CD8-positive, alpha-beta memory T cell (primary cell): ENCODE results near the gene THSD8. TPM values are rescaled to one million over a fixed set of nuclear protein-coding genes. Genes with fewer than 3 reads are reported as not detected.

Source experiments
- CTCF ChIA-PET: fragments of 350-600 bp; sonication (Branson Sonifier 250); formaldehyde crosslinking; loops from one replicate; lab custom pipeline; 2021; ENCODE audit warnings: antibody characterized with exemption; lab: Charles Lee
- POLR2A ChIA-PET: fragments of 350-600 bp; sonication (Branson Sonifier 250); formaldehyde crosslinking; loops from one replicate; lab custom pipeline; 2021; ENCODE audit warnings: antibody characterized with exemption; lab: Charles Lee
- DNase-seq, 5 donors: peaks; one replicate each; pipeline versions ENCODE4 v3.0.0 to v3.0.0-alpha.2; 2020 to 2022; ENCODE audit warnings: mixed read lengths in 1 of 5
- H3K27ac ChIP-seq: one replicate; pipeline ENCODE4 v1.7.0; 2013; ENCODE audit warnings: low read depth, mild to moderate bottlenecking, low read length, moderate library complexity
- H3K27me3 ChIP-seq: 2 replicates; pipeline ENCODE4 v1.7.0; 2013; ENCODE audit warnings: low read length, mild to moderate bottlenecking; ENCODE audit not compliant: insufficient read depth, poor library complexity, severe bottlenecking
- H3K36me3 ChIP-seq: 2 replicates; pipeline ENCODE4 v1.7.0; 2013; ENCODE audit warnings: mild to moderate bottlenecking, low read length, moderate library complexity; ENCODE audit not compliant: insufficient read depth
- H3K4me1 ChIP-seq: 2 replicates; pipeline ENCODE4 v1.7.0; 2013; ENCODE audit warnings: mild to moderate bottlenecking, low read length, moderate library complexity; ENCODE audit not compliant: insufficient read depth
- H3K4me3 ChIP-seq: 2 replicates; pipeline ENCODE4 v1.7.0; 2013; ENCODE audit warnings: mild to moderate bottlenecking, low read length
- H3K9me3 ChIP-seq: 2 replicates; pipeline ENCODE4 v1.7.0; 2013; ENCODE audit warnings: mild to moderate bottlenecking, low read length
- H3K27ac Mint-ChIP-seq, 8 donors: one replicate each; pipeline ENCODE4 v1.8.0; 2020 to 2021; ENCODE audit warnings: mixed read lengths in 8 of 8, mild to moderate bottlenecking in 6 of 8, inconsistent platforms in 3 of 8, moderate library complexity in 3 of 8
- H3K27me3 Mint-ChIP-seq, 2 donors: one replicate each; pipeline ENCODE4 v1.8.0; 2020 to 2021; ENCODE audit warnings: mixed read lengths in 2 of 2, mild to moderate bottlenecking in 1 of 2, moderate library complexity in 1 of 2
- H3K36me3 Mint-ChIP-seq, 3 donors: one replicate each; pipeline ENCODE4 v1.8.0; 2020 to 2021; ENCODE audit warnings: mixed read lengths in 3 of 3, inconsistent platforms in 1 of 3, mild to moderate bottlenecking in 1 of 3
- H3K4me1 Mint-ChIP-seq, 3 donors: one replicate each; pipeline ENCODE4 v1.8.0; 2020 to 2021; ENCODE audit warnings: mixed read lengths in 3 of 3, inconsistent platforms in 1 of 3, mild to moderate bottlenecking in 1 of 3
- H3K4me3 Mint-ChIP-seq, 7 donors: one replicate each; pipeline ENCODE4 v1.8.0; 2020 to 2021; ENCODE audit warnings: mixed read lengths in 7 of 7, mild to moderate bottlenecking in 6 of 7, moderate library complexity in 4 of 7, inconsistent platforms in 2 of 7
- H3K9me3 Mint-ChIP-seq, 5 donors: one replicate each; pipeline ENCODE4 v1.8.0; 2020 to 2022; ENCODE audit warnings: mixed read lengths in 5 of 5, mild to moderate bottlenecking in 3 of 5, moderate library complexity in 2 of 5, inconsistent platforms in 1 of 5
- polyA plus RNA-seq: library from polyadenylated mRNA; unstranded; fragments of 300-500 nt; fragmentation: Illumina TruSeq; gene quantifications from one replicate; pipeline ENCODE4 v1.2.3, GENCODE V29; 2021
- total RNA-seq, 2 experiments: library from RNA; stranded (reverse); gene quantifications; one replicate each; pipeline ENCODE4 v1.2.3, GENCODE V29; 2021

Gene THSD8
- total RNA-seq: 10 to 100 TPM; 24.6 to 31.0 TPM
- not detected for polyA plus RNA-seq

GRCh38 chr19:12801466-12802266 is at the start of gene THSD8, which contains the start of gene PRDX2:
Gene THSD8, plus strand, starts transcription at chr19:12802069. Its CDS starts 3 bp downstream, at chr19:12802072.
Gene PRDX2, minus strand, starts transcription at chr19:12801800. Its CDS starts 539 bp downstream, at chr19:12801261.
- peak within 1 kb of the TSS; percentile 95 for H3K4me3 ChIP-seq
- no peaks in the 10 kb centered on the region for H3K9me3 ChIP-seq
- H3K4me1 ChIP-seq: peaks cover 27% of the 10 kb centered on the region
- peaks cover 22 to 37% (median 28%) of the 10 kb centered on the region in 3 donors for H3K4me1 Mint-ChIP-seq
- peak within 1 kb of the TSS; percentile 82 to 93 (median 86) for H3K4me3 Mint-ChIP-seq
- H3K27ac ChIP-seq: peak within 1 kb of the TSS; percentile 73
- ChIA-PET CTCF (interaction anchor here (0.6 to 13.7 kb wide), 5 partner anchors 25 to 398 kb away, joined by 3 to 483 read pairs (median 18); partner anchors contain the start of gene HOOK2), POLR2A (interaction anchor here (0.8 to 1.2 kb wide), 4 partner anchors 9 to 19 kb away, joined by 3 to 8 read pairs (median 4); partner anchors contain the start of gene JUNB)
- H3K36me3 ChIP-seq: peaks cover 8% of the 10 kb centered on the region
- H3K27me3 ChIP-seq: no peaks in the 10 kb centered on the region
- peak; percentile 50 to 74 (median 64) for DNase-seq
- peaks cover 0 to 17% (median 2%) of the 10 kb centered on the region in 3 donors for H3K36me3 Mint-ChIP-seq
- peak within 1 kb of the TSS; percentile 24 to 82 (median 70) for H3K27ac Mint-ChIP-seq
- no peaks in the 10 kb centered on the region for H3K9me3 Mint-ChIP-seq
- H3K27me3 Mint-ChIP-seq: peaks cover 0 to 2% of the 10 kb centered on the region in 2 donors

GRCh38 chr19:12754465-12755196 is 47.2 kb upstream of the THSD8 start:
- no peak for DNase-seq
- H3K27ac ChIP-seq: no peak overlapping the region
- peaks cover 4% of the 10 kb centered on the region for H3K27me3 ChIP-seq
- H3K36me3 ChIP-seq: no peaks in the 10 kb centered on the region
- no peaks in the 10 kb centered on the region for H3K9me3 ChIP-seq
- Mint-ChIP-seq H3K9me3 (no peaks in the 10 kb centered on the region), H3K27me3 (peaks cover 21 to 42% of the 10 kb centered on the region in 2 donors), H3K36me3 (no peaks in the 10 kb centered on the region), H3K4me1 (peaks cover 4 to 8% (median 6%) of the 10 kb centered on the region in 3 donors), H3K27ac (no peak overlapping the region), H3K4me3 (no peak overlapping the region)
- ChIA-PET CTCF (interaction anchor here (0.9 to 13.8 kb wide), 4 partner anchors 11 to 42 kb away, joined by 3 to 326 read pairs (median 8); partner anchors contain the start of genes JUNB, PRDX2 and THSD8), POLR2A (no interaction called here)
- H3K4me1 ChIP-seq: peaks cover 9% of the 10 kb centered on the region
- no peak overlapping the region for H3K4me3 ChIP-seq

GRCh38 chr19:12756150-12756883 is 45.6 kb upstream of the THSD8 start:
- DNase-seq: no peak
- no peak overlapping the region for H3K4me3 Mint-ChIP-seq
- ChIA-PET CTCF (interaction anchor here (0.9 to 14.6 kb wide), 7 partner anchors 10 to 93 kb away, joined by 3 to 326 read pairs (median 5); partner anchors contain the start of genes JUNB, PRDX2 and THSD8), POLR2A (no interaction called here)
- peaks cover 9% of the 10 kb centered on the region for H3K4me1 ChIP-seq
- H3K36me3 ChIP-seq: no peaks in the 10 kb centered on the region
- H3K9me3 ChIP-seq: no peaks in the 10 kb centered on the region
- H3K27me3 Mint-ChIP-seq: peaks cover 21 to 35% of the 10 kb centered on the region in 2 donors
- no peak overlapping the region for H3K27ac Mint-ChIP-seq
- H3K27ac ChIP-seq: no peak overlapping the region
- H3K4me1 Mint-ChIP-seq: peaks cover 5 to 8% (median 7%) of the 10 kb centered on the region in 3 donors
- H3K4me3 ChIP-seq: no peak overlapping the region
- H3K9me3 Mint-ChIP-seq: no peaks in the 10 kb centered on the region
- H3K36me3 Mint-ChIP-seq: peaks cover 0 to 1% (median 0%) of the 10 kb centered on the region in 3 donors
- peaks cover 4% of the 10 kb centered on the region for H3K27me3 ChIP-seq

- Histone ChIP-seq H3K27ac (no peak overlapping the region), H3K9me3 (no peaks in the 10 kb centered on the region), H3K27me3 (peaks cover 4% of the 10 kb centered on the region), H3K4me3 (no peak overlapping the region), H3K36me3 (no peaks in the 10 kb centered on the region), H3K4me1 (peaks cover 9% of the 10 kb centered on the region)
- peak; percentile 45 to 65 (median 54) for DNase-seq
- H3K27me3 Mint-ChIP-seq: peaks cover 19 to 32% of the 10 kb centered on the region in 2 donors
- H3K4me3 Mint-ChIP-seq: peak overlapping the region in 3 of 7 donors; percentile 15 to 50 (median 23)
- H3K27ac Mint-ChIP-seq: no peak overlapping the region
- H3K4me1 Mint-ChIP-seq: peaks cover 5 to 8% (median 8%) of the 10 kb centered on the region in 3 donors
- H3K36me3 Mint-ChIP-seq: peaks cover 0 to 1% (median 0%) of the 10 kb centered on the region in 3 donors
- POLR2A ChIA-PET: no interaction called here
- CTCF ChIA-PET: interaction anchor here (0.6 to 14.6 kb wide), 24 partner anchors 9 to 185 kb away, joined by 3 to 326 read pairs (median 4); partner anchors contain the start of genes DHPS, FBXW9, GET3 and JUNB
- no peaks in the 10 kb centered on the region for H3K9me3 Mint-ChIP-seq
Observed at GRCh38 chr19:12757544-12758274, 44.2 kb upstream of the THSD8 start.

GRCh38 chr19:12759686-12760085 is 42.2 kb upstream of the THSD8 start:
- ChIA-PET CTCF (interaction anchor here (1.0 to 14.6 kb wide), 16 partner anchors 10 to 195 kb away, joined by 3 to 326 read pairs (median 8); partner anchors contain the start of genes GET3, JUNB, PRDX2 and THSD8), POLR2A (interaction anchor here (0.6 to 1.1 kb wide), 2 partner anchors 34 to 37 kb away, joined by 3 read pairs; no protein-coding TSS in a partner anchor)
- Histone ChIP-seq H3K27me3 (peaks cover 4% of the 10 kb centered on the region), H3K36me3 (no peaks in the 10 kb centered on the region), H3K27ac (no peak overlapping the region), H3K4me1 (peaks cover 9% of the 10 kb centered on the region), H3K4me3 (no peak overlapping the region), H3K9me3 (no peaks in the 10 kb centered on the region)
- DNase-seq: no peak
- Mint-ChIP-seq H3K27ac (no peak overlapping the region), H3K4me1 (peaks cover 5 to 8% (median 8%) of the 10 kb centered on the region in 3 donors), H3K4me3 (no peak overlapping the region), H3K27me3 (peaks cover 7 to 25% of the 10 kb centered on the region in 2 donors), H3K36me3 (peaks cover 0 to 1% (median 0%) of the 10 kb centered on the region in 3 donors), H3K9me3 (no peaks in the 10 kb centered on the region)

GRCh38 chr19:12763100-12763499 is 38.8 kb upstream of the THSD8 start:
- Mint-ChIP-seq H3K27ac (no peak overlapping the region), H3K27me3 (peaks cover 3 to 6% of the 10 kb centered on the region in 2 donors), H3K36me3 (peaks cover 0 to 1% (median 1%) of the 10 kb centered on the region in 3 donors), H3K4me3 (no peak overlapping the region), H3K4me1 (peaks cover 5 to 10% (median 6%) of the 10 kb centered on the region in 3 donors), H3K9me3 (no peaks in the 10 kb centered on the region)
- no peaks in the 10 kb centered on the region for H3K9me3 ChIP-seq
- H3K27me3 ChIP-seq: no peaks in the 10 kb centered on the region
- ChIA-PET CTCF (interaction anchor here (0.8 to 14.6 kb wide), 8 partner anchors 10 to 86 kb away, joined by 3 to 326 read pairs (median 4); partner anchors contain the start of genes HOOK2, JUNB, PRDX2 and RNASEH2A), POLR2A (no interaction called here)
- H3K36me3 ChIP-seq: no peaks in the 10 kb centered on the region
- no peak overlapping the region for H3K27ac ChIP-seq
- no peak for DNase-seq
- no peak overlapping the region for H3K4me3 ChIP-seq
- peaks cover under 1% of the 10 kb centered on the region for H3K4me1 ChIP-seq
